ENCODE data around the gene CTNNBIP1.

- TF ChIP-seq CTCF (IDR thresholded peaks at IDR 0.05; ENCODE audit: poor library complexity, severe bottlenecking) (no peak), REST (IDR thresholded peaks at IDR 0.05; ENCODE audit: borderline replicate concordance) (no peak), EZH2 (IDR thresholded peaks at IDR 0.05; ENCODE audit: borderline replicate concordance, insufficient read depth, low read length, poor library complexity, severe bottlenecking) (no peak), TAF1 (IDR thresholded peaks at IDR 0.05; ENCODE audit: low read depth) (no peak)
Measured at GRCh38 chr1:9909234-9910046, 629 bp downstream of the CTNNBIP1 start.
